Measurements from ENCODE around the gene CENPF. TPM values are rescaled to one million over a fixed set of nuclear protein-coding genes. Genes with fewer than 3 reads are reported as not detected.

The CENPF gene
- total RNA-seq, 1 donor, result 30.7 TPM

DNA sequence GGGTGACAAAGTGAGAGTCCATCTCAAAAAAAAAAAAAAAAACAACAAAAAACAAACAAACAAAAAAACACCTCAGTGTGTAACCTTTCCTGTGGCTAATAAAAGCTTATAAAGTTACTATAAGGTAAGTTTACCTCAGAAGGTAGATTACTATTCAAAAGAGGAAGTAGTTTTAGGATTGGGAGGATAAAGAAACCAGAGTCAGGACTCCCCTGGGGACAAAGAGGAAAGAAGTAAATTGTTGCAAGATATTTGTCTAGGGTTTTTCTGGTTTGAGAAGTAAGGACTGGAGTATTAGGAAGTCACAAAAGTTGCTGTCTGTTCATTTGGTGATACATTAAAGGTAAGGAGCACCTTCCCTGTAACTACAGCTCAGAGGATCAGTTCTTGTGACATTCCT lies 23.8 kb upstream of the CENPF start:
- DNase-seq (ENCODE audit: low read depth), result no peak
- TF ChIP-seq, protein P1, sequence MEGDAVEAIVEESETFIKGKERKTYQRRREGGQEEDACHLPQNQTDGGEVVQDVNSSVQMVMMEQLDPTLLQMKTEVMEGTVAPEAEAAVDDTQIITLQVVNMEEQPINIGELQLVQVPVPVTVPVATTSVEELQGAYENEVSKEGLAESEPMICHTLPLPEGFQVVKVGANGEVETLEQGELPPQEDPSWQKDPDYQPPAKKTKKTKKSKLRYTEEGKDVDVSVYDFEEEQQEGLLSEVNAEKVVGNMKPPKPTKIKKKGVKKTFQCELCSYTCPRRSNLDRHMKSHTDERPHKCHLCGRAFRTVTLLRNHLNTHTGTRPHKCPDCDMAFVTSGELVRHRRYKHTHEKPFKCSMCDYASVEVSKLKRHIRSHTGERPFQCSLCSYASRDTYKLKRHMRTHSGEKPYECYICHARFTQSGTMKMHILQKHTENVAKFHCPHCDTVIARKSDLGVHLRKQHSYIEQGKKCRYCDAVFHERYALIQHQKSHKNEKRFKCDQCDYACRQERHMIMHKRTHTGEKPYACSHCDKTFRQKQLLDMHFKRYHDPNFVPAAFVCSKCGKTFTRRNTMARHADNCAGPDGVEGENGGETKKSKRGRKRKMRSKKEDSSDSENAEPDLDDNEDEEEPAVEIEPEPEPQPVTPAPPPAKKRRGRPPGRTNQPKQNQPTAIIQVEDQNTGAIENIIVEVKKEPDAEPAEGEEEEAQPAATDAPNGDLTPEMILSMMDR (IDR thresholded peaks at IDR 0.05; ENCODE audit: insufficient read depth, low read depth, low read length), result no peak
- H3K4me3 ChIP-seq (ENCODE audit: low read depth, low read length), result no peak overlapping the region

DNA sequence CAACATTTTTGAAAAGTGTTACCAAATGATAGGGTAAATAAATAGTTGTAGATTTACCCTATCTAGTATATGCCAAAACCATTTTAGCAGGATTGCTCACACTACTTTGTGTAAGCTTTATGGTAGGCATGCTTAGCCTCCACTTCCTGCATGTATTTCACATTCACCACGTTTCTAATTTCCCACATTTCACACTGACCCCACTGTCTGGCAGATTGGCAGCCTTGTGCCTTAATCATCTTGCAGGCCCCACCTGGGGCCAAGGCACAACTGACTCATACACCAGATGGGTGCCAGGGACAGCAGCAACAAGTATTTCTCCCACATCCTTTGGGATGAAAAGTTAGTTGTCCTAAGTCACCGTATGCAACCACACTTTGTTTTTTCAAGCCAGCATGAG lies 21.2 kb upstream of the CENPF start:
- no peak overlapping the region for H3K4me3 ChIP-seq (ENCODE audit: low read depth, low read length)
- peak; percentile 53 for DNase-seq (ENCODE audit: low read depth)
- TF ChIP-seq, protein P1 (IDR thresholded peaks at IDR 0.05; ENCODE audit: insufficient read depth, low read depth, low read length), result no peak

- TF ChIP-seq, protein P1 (IDR thresholded peaks at IDR 0.05; ENCODE audit: insufficient read depth, low read depth, low read length), result no peak
- H3K4me3 ChIP-seq (ENCODE audit: low read depth, low read length), result no peak overlapping the region
- no peak for DNase-seq (ENCODE audit: low read depth)
Measured at GRCh38 chr1:214582289-214582891, 20.6 kb upstream of the CENPF start.

GRCh38 chr1:214583113-214583512 lies 19.9 kb upstream of the CENPF start:
- no peak for DNase-seq (ENCODE audit: low read depth)
- TF ChIP-seq, protein P1 (IDR thresholded peaks at IDR 0.05; ENCODE audit: insufficient read depth, low read depth, low read length), result no peak
- no peak overlapping the region for H3K4me3 ChIP-seq (ENCODE audit: low read depth, low read length)

- TF ChIP-seq, protein P1 (IDR thresholded peaks at IDR 0.05; ENCODE audit: insufficient read depth, low read depth, low read length), result no peak
- H3K4me3 ChIP-seq (ENCODE audit: low read depth, low read length), result no peak overlapping the region
- DNase-seq (ENCODE audit: low read depth), result no peak
Measured at GRCh38 chr1:214583824-214584554, 19.0 kb upstream of the CENPF start.

DNA sequence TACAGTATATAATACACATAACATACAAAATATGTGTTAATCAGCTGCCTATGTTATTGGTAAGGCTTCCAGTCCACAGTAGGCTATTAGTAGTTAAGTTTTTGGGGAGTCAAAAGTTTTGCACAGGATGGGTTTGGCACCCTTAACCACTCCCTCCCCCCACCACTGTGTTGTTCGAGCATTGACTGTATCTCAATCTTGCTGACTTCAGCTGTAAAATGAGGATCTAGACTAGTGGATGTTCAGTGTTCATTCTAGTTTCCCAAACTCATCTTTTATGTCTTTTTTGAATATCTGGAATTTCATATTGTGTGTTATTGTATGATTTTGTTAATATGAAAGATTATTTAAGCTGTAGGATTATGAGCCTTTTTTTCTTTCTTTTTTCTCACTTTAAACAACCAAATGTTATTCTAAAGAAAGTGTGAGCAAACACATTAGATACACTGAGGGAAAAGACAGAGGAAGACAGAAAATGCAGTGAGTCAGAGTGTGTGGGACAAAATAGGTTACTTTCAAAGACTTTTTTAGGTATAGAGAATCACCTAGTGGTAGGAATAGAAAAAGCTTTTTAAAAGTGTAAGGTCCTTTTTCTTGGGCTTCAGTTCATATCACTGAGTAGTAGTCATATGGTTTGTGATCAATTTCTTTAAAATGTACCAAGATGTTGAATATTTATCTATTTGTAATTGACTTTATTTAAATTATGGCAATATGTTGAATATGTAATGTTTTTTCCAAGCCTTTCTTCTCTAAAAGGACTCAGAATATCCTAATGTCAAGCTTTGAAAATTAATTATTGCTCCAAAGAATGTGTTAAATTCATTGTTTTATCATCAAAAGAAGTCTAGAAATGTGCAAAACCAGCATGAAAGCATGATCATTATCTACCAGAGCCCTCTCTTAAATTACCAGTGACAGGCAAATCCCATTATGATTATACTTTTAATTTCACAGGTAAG lies 17.9 kb upstream of the CENPF start:
- DNase-seq (ENCODE audit: low read depth), result peak; percentile 73

More for the DNA sequence above, 17.9 kb upstream of the CENPF start:
- TF ChIP-seq, protein P1 (IDR thresholded peaks at IDR 0.05; ENCODE audit: insufficient read depth, low read depth, low read length), result peak; percentile 90
- no peak overlapping the region for H3K4me3 ChIP-seq (ENCODE audit: low read depth, low read length)
